ENCODE results near the gene MLLT10. TPM values are rescaled to one million over a fixed set of nuclear protein-coding genes. Genes with fewer than 3 reads are reported as not detected.
A peak's percentile ranks its signal among the peaks of the same experiment; 100 is the strongest.

The MLLT10 gene
- total and polyA plus RNA-seq, 9 of the 15 experiments (the other 6 are each of a cell fraction or from before 2014, with no cell fraction given) = 18.8 to 81.4 (median 64.2) TPM

DNA sequence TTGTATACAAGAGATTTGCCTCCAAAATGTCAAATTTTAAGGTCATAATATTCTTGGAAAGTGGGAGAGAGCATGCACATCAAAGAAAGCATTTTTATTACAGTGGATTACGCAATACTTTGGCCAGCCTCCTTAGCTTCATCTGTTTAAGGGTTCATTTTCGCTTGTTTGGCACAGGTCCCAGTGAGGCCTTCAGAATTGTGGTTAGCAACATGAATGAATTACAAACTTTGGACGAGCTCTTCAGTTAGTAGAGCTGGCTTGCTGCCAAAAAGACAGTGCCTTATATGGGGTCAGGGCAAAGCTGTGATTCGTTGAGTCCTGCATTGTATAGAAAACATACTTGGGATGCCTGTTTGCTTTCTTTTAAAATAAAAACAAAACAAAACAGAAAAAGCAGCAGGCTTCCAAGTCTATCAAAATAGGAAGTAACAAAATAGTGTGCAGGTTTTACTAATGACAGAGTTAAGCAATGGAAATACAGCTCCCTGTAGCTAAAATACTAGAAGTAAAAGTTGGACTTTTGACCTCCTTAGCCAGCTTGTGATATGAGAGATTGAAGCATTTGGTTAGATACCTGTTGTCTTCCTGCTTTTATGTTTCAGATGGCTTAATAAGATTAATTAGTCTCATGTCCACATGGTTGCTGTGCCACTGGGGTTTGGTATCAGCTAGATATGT, 190.8 kb downstream of the MLLT10 start (continued):
- TF ChIP-seq NR2C1 (IDR thresholded peaks at IDR 0.05) = no peak
- 0 out of 2 replicates have a peak, but pooled peaks have one; percentile 12 for TF ChIP-seq NR2C1 (tag; IDR thresholded peaks at IDR 0.05)
- no peak for TF ChIP-seq NFE2 (IDR thresholded peaks at IDR 0.05; ENCODE audit: low read depth)
- TF ChIP-seq, protein P1, sequence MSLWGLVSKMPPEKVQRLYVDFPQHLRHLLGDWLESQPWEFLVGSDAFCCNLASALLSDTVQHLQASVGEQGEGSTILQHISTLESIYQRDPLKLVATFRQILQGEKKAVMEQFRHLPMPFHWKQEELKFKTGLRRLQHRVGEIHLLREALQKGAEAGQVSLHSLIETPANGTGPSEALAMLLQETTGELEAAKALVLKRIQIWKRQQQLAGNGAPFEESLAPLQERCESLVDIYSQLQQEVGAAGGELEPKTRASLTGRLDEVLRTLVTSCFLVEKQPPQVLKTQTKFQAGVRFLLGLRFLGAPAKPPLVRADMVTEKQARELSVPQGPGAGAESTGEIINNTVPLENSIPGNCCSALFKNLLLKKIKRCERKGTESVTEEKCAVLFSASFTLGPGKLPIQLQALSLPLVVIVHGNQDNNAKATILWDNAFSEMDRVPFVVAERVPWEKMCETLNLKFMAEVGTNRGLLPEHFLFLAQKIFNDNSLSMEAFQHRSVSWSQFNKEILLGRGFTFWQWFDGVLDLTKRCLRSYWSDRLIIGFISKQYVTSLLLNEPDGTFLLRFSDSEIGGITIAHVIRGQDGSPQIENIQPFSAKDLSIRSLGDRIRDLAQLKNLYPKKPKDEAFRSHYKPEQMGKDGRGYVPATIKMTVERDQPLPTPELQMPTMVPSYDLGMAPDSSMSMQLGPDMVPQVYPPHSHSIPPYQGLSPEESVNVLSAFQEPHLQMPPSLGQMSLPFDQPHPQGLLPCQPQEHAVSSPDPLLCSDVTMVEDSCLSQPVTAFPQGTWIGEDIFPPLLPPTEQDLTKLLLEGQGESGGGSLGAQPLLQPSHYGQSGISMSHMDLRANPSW (CRISPR knock-in tag; IDR thresholded peaks at IDR 0.05) = no peak
- TF ChIP-seq, protein P2, sequence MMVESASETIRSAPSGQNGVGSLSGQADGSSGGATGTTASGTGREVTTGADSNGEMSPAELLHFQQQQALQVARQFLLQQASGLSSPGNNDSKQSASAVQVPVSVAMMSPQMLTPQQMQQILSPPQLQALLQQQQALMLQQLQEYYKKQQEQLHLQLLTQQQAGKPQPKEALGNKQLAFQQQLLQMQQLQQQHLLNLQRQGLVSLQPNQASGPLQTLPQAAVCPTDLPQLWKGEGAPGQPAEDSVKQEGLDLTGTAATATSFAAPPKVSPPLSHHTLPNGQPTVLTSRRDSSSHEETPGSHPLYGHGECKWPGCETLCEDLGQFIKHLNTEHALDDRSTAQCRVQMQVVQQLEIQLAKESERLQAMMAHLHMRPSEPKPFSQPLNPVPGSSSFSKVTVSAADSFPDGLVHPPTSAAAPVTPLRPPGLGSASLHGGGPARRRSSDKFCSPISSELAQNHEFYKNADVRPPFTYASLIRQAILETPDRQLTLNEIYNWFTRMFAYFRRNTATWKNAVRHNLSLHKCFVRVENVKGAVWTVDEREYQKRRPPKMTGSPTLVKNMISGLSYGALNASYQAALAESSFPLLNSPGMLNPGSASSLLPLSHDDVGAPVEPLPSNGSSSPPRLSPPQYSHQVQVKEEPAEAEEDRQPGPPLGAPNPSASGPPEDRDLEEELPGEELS (CRISPR knock-in tag; IDR thresholded peaks at IDR 0.05; ENCODE audit: borderline replicate concordance) = no peak
- TF ChIP-seq ZKSCAN1 (IDR thresholded peaks at IDR 0.05; ENCODE audit: low read depth, low read length) = no peak
- no peak for TF ChIP-seq ZC3H8 (IDR thresholded peaks at IDR 0.05)
- no peak for TF ChIP-seq KHSRP (IDR thresholded peaks at IDR 0.05)
- no peak for TF ChIP-seq SNRNP70 (optimal IDR thresholded peaks at IDR 0.05; ENCODE audit: low read depth, low read length)
- no peak for TF ChIP-seq PHB2 (IDR thresholded peaks at IDR 0.05; ENCODE audit: low read depth)
- peak; percentile 98 for TF ChIP-seq ATF3 (IDR thresholded peaks at IDR 0.05)
- TF ChIP-seq ATF3 (CRISPR knock-in tag; conservative IDR thresholded peaks at IDR 0.05) = no peak
- TF ChIP-seq HIVEP1 (CRISPR knock-in tag; IDR thresholded peaks at IDR 0.05) = no peak
- no peak for TF ChIP-seq ZC3H4 (CRISPR knock-in tag; IDR thresholded peaks at IDR 0.05; ENCODE audit: borderline replicate concordance)
- TF ChIP-seq SIN3B (IDR thresholded peaks at IDR 0.05; ENCODE audit: low read depth) = no peak
- TF ChIP-seq, protein P3, sequence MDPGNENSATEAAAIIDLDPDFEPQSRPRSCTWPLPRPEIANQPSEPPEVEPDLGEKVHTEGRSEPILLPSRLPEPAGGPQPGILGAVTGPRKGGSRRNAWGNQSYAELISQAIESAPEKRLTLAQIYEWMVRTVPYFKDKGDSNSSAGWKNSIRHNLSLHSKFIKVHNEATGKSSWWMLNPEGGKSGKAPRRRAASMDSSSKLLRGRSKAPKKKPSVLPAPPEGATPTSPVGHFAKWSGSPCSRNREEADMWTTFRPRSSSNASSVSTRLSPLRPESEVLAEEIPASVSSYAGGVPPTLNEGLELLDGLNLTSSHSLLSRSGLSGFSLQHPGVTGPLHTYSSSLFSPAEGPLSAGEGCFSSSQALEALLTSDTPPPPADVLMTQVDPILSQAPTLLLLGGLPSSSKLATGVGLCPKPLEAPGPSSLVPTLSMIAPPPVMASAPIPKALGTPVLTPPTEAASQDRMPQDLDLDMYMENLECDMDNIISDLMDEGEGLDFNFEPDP (CRISPR knock-in tag; IDR thresholded peaks at IDR 0.05) = no peak
- TF ChIP-seq TEAD1 (CRISPR knock-in tag; IDR thresholded peaks at IDR 0.05) = peak in 1 of 2 experiments; percentile 63; a peak in 1 of 4 replicates
- no peak for TF ChIP-seq TCF7L2 (IDR thresholded peaks at IDR 0.05; ENCODE audit: low read depth, low read length)
- no peak for TF ChIP-seq ZNF717 (CRISPR knock-in tag; IDR thresholded peaks at IDR 0.05)
- TF ChIP-seq NKRF (IDR thresholded peaks at IDR 0.05; ENCODE audit: borderline replicate concordance) = no peak
- no peak for TF ChIP-seq SAP30 (IDR thresholded peaks at IDR 0.05; ENCODE audit: borderline replicate concordance, insufficient read depth, low read depth, low read length, poor library complexity, severe bottlenecking)
